ENCODE results near the gene ZFP64.

The ZFP64 gene

DNA sequence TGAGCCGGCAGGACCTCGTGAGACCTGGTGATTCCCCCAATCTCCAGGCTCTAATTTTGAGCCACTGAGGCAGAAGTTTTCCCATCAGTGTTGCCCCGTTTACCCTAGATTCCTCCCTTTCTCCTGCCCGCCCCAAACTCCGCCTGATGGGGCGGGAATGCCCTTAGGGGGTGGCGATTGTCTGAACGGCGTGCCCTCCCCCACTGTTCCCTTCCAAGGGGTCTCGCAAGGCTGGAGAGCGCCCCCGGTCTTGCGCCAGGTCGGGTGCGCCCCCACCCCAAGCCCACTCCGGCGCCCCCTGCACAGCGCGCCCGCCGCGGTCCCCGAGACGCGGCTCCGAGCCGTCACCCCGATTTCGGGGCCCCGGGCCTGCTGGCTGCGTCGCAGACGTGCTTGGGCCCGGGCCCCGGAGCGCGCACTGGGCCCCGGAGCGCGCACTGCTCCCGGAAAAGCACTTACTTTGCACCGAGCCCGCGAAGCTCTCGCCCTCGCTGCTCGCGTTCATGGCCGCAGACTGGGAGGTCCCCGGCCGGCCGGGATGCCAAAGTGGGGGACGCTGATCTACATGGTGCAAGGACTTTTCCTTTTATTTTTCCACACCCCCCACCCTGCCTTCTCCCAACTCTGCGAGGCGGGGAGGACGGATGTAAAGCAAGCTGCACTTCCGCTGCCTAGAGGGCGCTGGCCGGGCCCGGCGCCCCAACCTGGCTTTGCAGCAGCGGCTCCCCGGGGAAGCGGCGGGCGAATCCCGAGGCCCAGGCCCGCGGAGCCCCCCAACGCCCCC is at the start of gene ZFP64:
ZFP64 (minus strand) TSS at position 648 of the 784 bp plus-strand sequence; CDS start at position 505, 143 bp downstream.
- H3K4me1 ChIP-seq (ENCODE audit: low read length) = peaks cover 16% of the 10 kb centered on the region
- 0 out of 2 replicates have a peak, but pooled peaks cover 5% of the 10 kb centered on the region for H4K20me1 ChIP-seq (ENCODE audit: insufficient read depth, low read length)
- H3K4me3 ChIP-seq (ENCODE audit: low read length) = peak within 1 kb of the TSS; percentile 85
- H3K27me3 ChIP-seq (ENCODE audit: low read depth, low read length) = no peaks in the 10 kb centered on the region
- H3K9ac ChIP-seq (ENCODE audit: low read length) = peak within 1 kb of the TSS; percentile 88
- TF ChIP-seq, protein P1, sequence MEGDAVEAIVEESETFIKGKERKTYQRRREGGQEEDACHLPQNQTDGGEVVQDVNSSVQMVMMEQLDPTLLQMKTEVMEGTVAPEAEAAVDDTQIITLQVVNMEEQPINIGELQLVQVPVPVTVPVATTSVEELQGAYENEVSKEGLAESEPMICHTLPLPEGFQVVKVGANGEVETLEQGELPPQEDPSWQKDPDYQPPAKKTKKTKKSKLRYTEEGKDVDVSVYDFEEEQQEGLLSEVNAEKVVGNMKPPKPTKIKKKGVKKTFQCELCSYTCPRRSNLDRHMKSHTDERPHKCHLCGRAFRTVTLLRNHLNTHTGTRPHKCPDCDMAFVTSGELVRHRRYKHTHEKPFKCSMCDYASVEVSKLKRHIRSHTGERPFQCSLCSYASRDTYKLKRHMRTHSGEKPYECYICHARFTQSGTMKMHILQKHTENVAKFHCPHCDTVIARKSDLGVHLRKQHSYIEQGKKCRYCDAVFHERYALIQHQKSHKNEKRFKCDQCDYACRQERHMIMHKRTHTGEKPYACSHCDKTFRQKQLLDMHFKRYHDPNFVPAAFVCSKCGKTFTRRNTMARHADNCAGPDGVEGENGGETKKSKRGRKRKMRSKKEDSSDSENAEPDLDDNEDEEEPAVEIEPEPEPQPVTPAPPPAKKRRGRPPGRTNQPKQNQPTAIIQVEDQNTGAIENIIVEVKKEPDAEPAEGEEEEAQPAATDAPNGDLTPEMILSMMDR (IDR thresholded peaks at IDR 0.05; ENCODE audit: low read depth, low read length) = peak; percentile 82
- TF ChIP-seq EZH2phosphoT487 (IDR thresholded peaks at IDR 0.05; ENCODE audit: low read depth) = no peak
- peak within 1 kb of the TSS; percentile 78 for H2AFZ ChIP-seq (ENCODE audit: low read depth, low read length)
- no peaks in the 10 kb centered on the region for H3K9me3 ChIP-seq (ENCODE audit: insufficient read depth, low read length)
- peaks cover 11% of the 10 kb centered on the region for H3K36me3 ChIP-seq (replicated peaks; ENCODE audit: low read depth, low read length)
- H3K4me2 ChIP-seq (ENCODE audit: low read length) = peak within 1 kb of the TSS; percentile 95
- H3K79me2 ChIP-seq (ENCODE audit: low read length) = peaks cover 22% of the 10 kb centered on the region
- peak within 1 kb of the TSS; percentile 65 for H3K27ac ChIP-seq (ENCODE audit: low read length)

DNA sequence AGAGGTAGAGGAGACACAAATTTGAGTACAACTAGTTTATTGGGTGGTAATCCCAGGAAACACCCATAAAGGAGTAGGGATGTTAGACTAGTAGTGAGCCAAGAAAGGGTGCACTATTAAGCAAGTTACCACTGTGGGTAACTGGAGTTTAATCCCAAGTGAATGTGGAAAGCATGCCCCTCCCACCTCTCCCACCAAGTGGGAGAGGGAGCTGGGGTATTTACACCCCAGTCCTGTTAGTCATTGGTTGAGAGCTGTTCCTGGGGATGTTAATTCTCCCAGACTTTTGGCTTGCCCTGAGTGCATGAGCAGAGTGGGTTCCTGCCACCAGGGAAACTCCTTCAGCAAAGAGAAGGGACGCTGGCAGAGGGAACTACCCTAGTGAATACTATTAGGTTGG is 49.2 kb upstream of the ZFP64 start:
- H3K9me3 ChIP-seq (ENCODE audit: insufficient read depth, low read length) = no peaks in the 10 kb centered on the region
- H4K20me1 ChIP-seq (ENCODE audit: insufficient read depth, low read length) = no peaks in the 10 kb centered on the region
- H3K4me1 ChIP-seq (ENCODE audit: low read length) = no peaks in the 10 kb centered on the region
- no peak overlapping the region for H2AFZ ChIP-seq (ENCODE audit: low read depth, low read length)
- H3K27me3 ChIP-seq (ENCODE audit: low read depth, low read length) = peaks cover 26% of the 10 kb centered on the region
- H3K9ac ChIP-seq (ENCODE audit: low read length) = no peak overlapping the region
- no peak for TF ChIP-seq EZH2phosphoT487 (IDR thresholded peaks at IDR 0.05; ENCODE audit: low read depth)
- TF ChIP-seq, protein P1 (IDR thresholded peaks at IDR 0.05; ENCODE audit: low read depth, low read length) = no peak
- H3K4me2 ChIP-seq (ENCODE audit: low read length) = no peak overlapping the region
- no peaks in the 10 kb centered on the region for H3K36me3 ChIP-seq (replicated peaks; ENCODE audit: low read depth, low read length)
- no peak overlapping the region for H3K4me3 ChIP-seq (ENCODE audit: low read length)
- no peaks in the 10 kb centered on the region for H3K79me2 ChIP-seq (ENCODE audit: low read length)
- no peak overlapping the region for H3K27ac ChIP-seq (ENCODE audit: low read length)

DNA sequence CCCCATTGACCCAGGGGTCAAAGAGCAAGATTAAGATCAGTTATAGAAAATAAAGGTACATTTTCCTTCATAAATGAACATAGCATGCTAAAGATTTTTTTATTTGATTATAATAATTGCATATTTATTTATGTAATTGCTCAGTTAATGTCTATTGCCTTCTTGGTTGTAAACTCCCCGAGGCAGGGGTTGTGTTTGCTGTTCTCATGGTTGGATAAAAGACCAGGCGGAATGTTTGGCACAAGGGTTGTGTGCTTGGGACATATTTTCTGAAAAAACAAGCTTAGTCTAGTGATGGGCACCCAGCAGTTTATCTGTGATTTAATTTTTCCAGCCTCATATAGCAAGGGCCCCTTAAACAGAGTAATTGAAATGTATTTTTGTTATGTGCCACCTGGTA is 47.5 kb upstream of the ZFP64 start:
- Histone ChIP-seq H3K79me2 (ENCODE audit: low read length) (no peaks in the 10 kb centered on the region), H2AFZ (ENCODE audit: low read depth, low read length) (no peak overlapping the region), H4K20me1 (ENCODE audit: insufficient read depth, low read length) (no peaks in the 10 kb centered on the region), H3K27ac (ENCODE audit: low read length) (no peak overlapping the region), H3K27me3 (ENCODE audit: low read depth, low read length) (peaks cover 26% of the 10 kb centered on the region), H3K9me3 (ENCODE audit: insufficient read depth, low read length) (no peaks in the 10 kb centered on the region), H3K9ac (ENCODE audit: low read length) (no peak overlapping the region), H3K4me1 (ENCODE audit: low read length) (no peaks in the 10 kb centered on the region), H3K4me2 (ENCODE audit: low read length) (no peak overlapping the region), H3K4me3 (ENCODE audit: low read length) (no peak overlapping the region), H3K36me3 (replicated peaks; ENCODE audit: low read depth, low read length) (no peaks in the 10 kb centered on the region)
- TF ChIP-seq, protein P1 (IDR thresholded peaks at IDR 0.05; ENCODE audit: low read depth, low read length) = no peak
- TF ChIP-seq EZH2phosphoT487 (IDR thresholded peaks at IDR 0.05; ENCODE audit: low read depth) = no peak

DNA sequence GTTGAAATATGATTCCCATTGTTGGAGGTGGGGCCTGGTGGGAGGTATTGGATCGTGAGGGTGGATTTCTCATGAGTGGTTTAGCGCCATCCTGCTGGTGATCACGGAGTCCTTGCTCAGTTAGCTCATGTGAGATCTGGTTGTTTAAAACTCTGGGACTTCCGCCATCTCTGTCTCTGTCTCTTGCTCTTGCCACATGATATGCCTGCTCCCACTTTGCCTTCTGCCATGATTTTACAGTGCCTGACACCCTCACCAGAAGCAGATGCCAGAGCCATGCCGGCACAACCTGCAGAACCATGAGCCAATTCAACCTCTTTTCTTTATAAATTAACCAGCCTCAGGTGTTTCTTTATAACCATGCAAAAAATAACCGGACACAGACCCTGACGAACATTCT is 44.7 kb upstream of the ZFP64 start:
- no peaks in the 10 kb centered on the region for H4K20me1 ChIP-seq (ENCODE audit: insufficient read depth, low read length)
- H3K79me2 ChIP-seq (ENCODE audit: low read length) = no peaks in the 10 kb centered on the region
- H3K36me3 ChIP-seq (replicated peaks; ENCODE audit: low read depth, low read length) = no peaks in the 10 kb centered on the region
- H3K4me3 ChIP-seq (ENCODE audit: low read length) = no peak overlapping the region
- H3K27me3 ChIP-seq (ENCODE audit: low read depth, low read length) = peaks cover 23% of the 10 kb centered on the region
- H3K27ac ChIP-seq (ENCODE audit: low read length) = no peak overlapping the region
- no peak overlapping the region for H2AFZ ChIP-seq (ENCODE audit: low read depth, low read length)
- no peak overlapping the region for H3K4me2 ChIP-seq (ENCODE audit: low read length)
- no peaks in the 10 kb centered on the region for H3K4me1 ChIP-seq (ENCODE audit: low read length)
- H3K9ac ChIP-seq (ENCODE audit: low read length) = no peak overlapping the region
- TF ChIP-seq EZH2phosphoT487 (IDR thresholded peaks at IDR 0.05; ENCODE audit: low read depth) = no peak
- TF ChIP-seq, protein P1 (IDR thresholded peaks at IDR 0.05; ENCODE audit: low read depth, low read length) = no peak
- no peaks in the 10 kb centered on the region for H3K9me3 ChIP-seq (ENCODE audit: insufficient read depth, low read length)
